HepG2 (cell line): ENCODE results near the gene NTM. TPM values are rescaled to one million over a fixed set of nuclear protein-coding genes. Genes with fewer than 3 reads are reported as not detected.

ENCODE experiments used
- ATAC-seq: fragments of 200-7000 bp; cut with Tn5 transposase; 3 replicates; pipeline ENCODE4 v1.9.1; 2020; ENCODE audit warnings: mild to moderate bottlenecking, moderate library complexity
- BruUV-seq: library from RNA; stranded (reverse); fragments of 400-500 nt; replicated peaks from 2 replicates; lab custom pipeline; 2021; lab: Mats Ljungman, UMichigan
- CTCF ChIA-PET: fragments of 300-600 bp; formaldehyde crosslinking; extraction: SDS; loops from one replicate; lab custom pipeline; 2021; ENCODE audit warnings: low total read pairs, inconsistent platforms, low intra/inter-chr PET ratio; lab: Yijun Ruan, JAX
- POLR2A ChIA-PET: fragments of 350-600 bp; sonication (Branson Sonifier 250); formaldehyde crosslinking; loops from one replicate; lab custom pipeline; 2020; ENCODE audit warnings: antibody characterized with exemption, inconsistent platforms; lab: Yijun Ruan, JAX
- DNase-seq: peaks from one replicate; pipeline ENCODE4 v3.0.0-alpha.2; 2015; ENCODE audit warnings: low spot score
- FAIRE-seq: peaks from 3 replicates; lab custom pipeline; 2011; peaks lifted over from hg19 to GRCh38; lab: Jason Lieb, UNC
- H2AFZ ChIP-seq: one replicate; pipeline ENCODE4 v1.6.1; 2011; ENCODE audit warnings: low read length, inconsistent platforms
- H3K27ac ChIP-seq: fragments of 300-600 bp; 3 replicates; pipeline ENCODE4 v1.8.0; 2011; ENCODE audit warnings: mixed run types, mild to moderate bottlenecking, mixed read lengths, low read length, inconsistent platforms; ENCODE audit not compliant: insufficient read depth; ENCODE audit errors: extremely low read length
- H3K27me3 ChIP-seq, 2 experiments: fragments of 200-600 bp in 1 of 2; 2 replicates in 1 of 2; 3 replicates in 1 of 2; pipeline versions ENCODE4 v1.6.0 to v1.8.0; 2011; ENCODE audit warnings: low read length in 2 of 2, mild to moderate bottlenecking in 2 of 2, moderate library complexity in 2 of 2, inconsistent platforms in 1 of 2; ENCODE audit not compliant: insufficient read depth in 2 of 2, control insufficient read depth in 1 of 2
- H3K36me3 ChIP-seq, 2 experiments: fragments of 200-600 bp in 1 of 2; replicated peaks in 1 of 2; 2 replicates in 1 of 2; 3 replicates in 1 of 2; pipeline versions ENCODE4 v1.5.1 to v1.8.0; 2011; ENCODE audit warnings: low read length in 2 of 2, inconsistent platforms in 1 of 2; ENCODE audit not compliant: insufficient read depth in 2 of 2, control insufficient read depth in 1 of 2
- H3K4me1 ChIP-seq: 2 replicates; pipeline ENCODE4 v1.5.1; 2012; ENCODE audit warnings: low read length, inconsistent platforms; ENCODE audit not compliant: insufficient read depth
- H3K4me2 ChIP-seq: 2 replicates; pipeline ENCODE4 v1.6.0; 2011; ENCODE audit warnings: low read depth, low read length, inconsistent platforms
- H3K4me3 ChIP-seq, 3 experiments: fragments of 200-600 bp in 1 of 3; sonication (generic), shearing (Covaris generic) in 1 of 3; replicated peaks in 1 of 3; 2 replicates each; pipeline ENCODE4 v1.5.1; 2011 to 2016; ENCODE audit warnings: low read length in 3 of 3, inconsistent platforms in 2 of 3, low read depth in 2 of 3, mild to moderate bottlenecking in 2 of 3, control low read depth in 1 of 3, mixed read lengths in 1 of 3; ENCODE audit not compliant: insufficient read depth in 1 of 3
- H3K79me2 ChIP-seq: one replicate; pipeline ENCODE4 v1.6.1; 2011; ENCODE audit warnings: low read length, inconsistent platforms; ENCODE audit not compliant: insufficient read depth
- H3K9ac ChIP-seq: 2 replicates; pipeline ENCODE4 v1.6.0; 2011; ENCODE audit warnings: mild to moderate bottlenecking, low read depth, low read length, inconsistent platforms; ENCODE audit not compliant: insufficient read depth
- H3K9me3 ChIP-seq: 2 replicates; pipeline ENCODE4 v1.5.1; 2012; ENCODE audit warnings: mild to moderate bottlenecking, low read length
- H4K20me1 ChIP-seq: 2 replicates; pipeline ENCODE4 v1.6.0; 2011; ENCODE audit warnings: inconsistent platforms, mild to moderate bottlenecking, low read length, moderate library complexity; ENCODE audit not compliant: insufficient read depth
- ATF6 ChIP-seq: sonication (generic); formaldehyde crosslinking; conservative IDR thresholded peaks from 2 replicates; pipeline ENCODE4 v1.4.0; 2020; ENCODE audit warnings: missing genetic modification reagents
- ATF7 ChIP-seq, 2 experiments: fragments of 450-650 bp in 1 of 2; sonication (generic) in 1 of 2; formaldehyde crosslinking in 1 of 2; IDR thresholded peaks; 2 replicates each; pipeline versions ENCODE4 v1.4.0 to v1.6.1; 2016 to 2020; ENCODE audit warnings: antibody characterized with exemption in 1 of 2, mild to moderate bottlenecking in 1 of 2, missing genetic modification reagents in 1 of 2
- DMAP1 ChIP-seq: IDR thresholded peaks from 2 replicates; pipeline ENCODE4 v1.6.1; 2016
- HDAC2 ChIP-seq: sonication (generic); formaldehyde crosslinking; IDR thresholded peaks from 2 replicates; pipeline ENCODE4 v1.4.0; 2020; ENCODE audit warnings: missing genetic modification reagents
- HIVEP1 ChIP-seq: sonication (generic); formaldehyde crosslinking; IDR thresholded peaks from 2 replicates; pipeline ENCODE4 v1.4.0; 2020; ENCODE audit warnings: mild to moderate bottlenecking, missing genetic modification reagents
- MAFK ChIP-seq, 2 experiments: IDR thresholded peaks in 1 of 2; conservative IDR thresholded peaks in 1 of 2; 2 replicates each; pipeline ENCODE4 v1.6.1; 2011; ENCODE audit warnings: improper control_type of control experiment in 2 of 2, low read length in 2 of 2
- MATR3 ChIP-seq: sonication (generic); formaldehyde crosslinking; IDR thresholded peaks from 2 replicates; pipeline ENCODE4 v1.4.0; 2020; ENCODE audit warnings: missing genetic modification reagents
- MXI1 ChIP-seq: IDR thresholded peaks from 3 replicates; pipeline ENCODE4 v1.6.1; 2012; ENCODE audit warnings: low read depth, low read length, inconsistent platforms, borderline replicate concordance
- NFYC ChIP-seq: IDR thresholded peaks from 2 replicates; pipeline ENCODE4 v1.6.1; 2016; ENCODE audit warnings: missing genetic modification reagents, missing compliant biosample characterization
- PAXIP1 ChIP-seq: sonication (generic); formaldehyde crosslinking; conservative IDR thresholded peaks from 2 replicates; pipeline ENCODE4 v1.4.0; 2020; ENCODE audit warnings: mild to moderate bottlenecking, missing genetic modification reagents, moderate library complexity
- PHB2 ChIP-seq: fragments of 450-650 bp; IDR thresholded peaks from 2 replicates; pipeline ENCODE4 v1.6.1; 2018; ENCODE audit not compliant: partially characterized antibody
- PHF5A ChIP-seq: IDR thresholded peaks from one replicate; pipeline ENCODE4 v1.6.1; 2018; ENCODE audit warnings: low read depth, missing genetic modification reagents; ENCODE audit not compliant: unreplicated experiment
- RBM39 ChIP-seq: fragments of 200-400 bp; formaldehyde crosslinking; IDR thresholded peaks from one replicate; pipeline ENCODE4 v1.6.1; 2018; ENCODE audit warnings: antibody characterized with exemption, mild to moderate bottlenecking, low read depth, low read length; ENCODE audit not compliant: poor library complexity, severe bottlenecking
- RXRA ChIP-seq: sonication (generic); formaldehyde crosslinking; IDR thresholded peaks from 2 replicates; pipeline ENCODE4 v1.5.1; 2020; ENCODE audit warnings: missing genetic modification reagents
- RXRB ChIP-seq: IDR thresholded peaks from 2 replicates; pipeline ENCODE4 v1.6.1; 2016; ENCODE audit warnings: borderline replicate concordance, missing genetic modification reagents, missing compliant biosample characterization
- SAP130 ChIP-seq: IDR thresholded peaks from 2 replicates; pipeline ENCODE4 v1.6.1; 2016; ENCODE audit warnings: low read depth
- ZBTB14 ChIP-seq: sonication (generic); formaldehyde crosslinking; IDR thresholded peaks from 2 replicates; pipeline ENCODE4 v1.4.0; 2020; ENCODE audit warnings: missing genetic modification reagents
- ZNF614 ChIP-seq: IDR thresholded peaks from 2 replicates; pipeline ENCODE4 v1.6.1; 2018; ENCODE audit warnings: missing biosample characterization, missing genetic modification reagents, inconsistent platforms, borderline replicate concordance
- ZSCAN12 ChIP-seq: sonication (generic); formaldehyde crosslinking; IDR thresholded peaks from 2 replicates; pipeline ENCODE4 v1.9.0; 2021; ENCODE audit warnings: mild to moderate bottlenecking, missing genetic modification reagents
- WGBS: methylation state at CpG from one replicate; pipeline ENCODE4 v1.1.6; 2017; ENCODE audit warnings: low lambda C conversion rate; 5-methylcytosine and 5-hydroxymethylcytosine counted together
- in situ Hi-C: cut with HindIII; loops from 2 replicates; pipeline ENCODE4 v1.10.0; 2017; ENCODE audit warnings: low pct_unique_long_range_greater_than_20kb; ENCODE audit not compliant: extremely low pct_ligation_motif_present
- intact Hi-C: fragments of 100-400 bp; cut with micrococcal nuclease; formaldehyde crosslinking; loops from one replicate; pipeline ENCODE4 v1.10.0; 2022; ENCODE audit not compliant: unreplicated experiment
- polyA plus RNA-seq, 8 experiments: library from polyadenylated mRNA; depleted of rRNA in 3 of 8; stranded (reverse) in 7 of 8; unstranded in 1 of 8; fragments of >200 nt; fragmentation: Illumina TruSeq in 4 of 8; extraction: Trizol in 4 of 8; gene quantifications; 2 replicates each; pipeline versions ENCODE4 v1.2.1 to v1.2.3, GENCODE V29; 2011 to 2016; ENCODE audit warnings: low read depth in 4 of 8, missing spikeins in 1 of 8, mixed read lengths in 1 of 8; ENCODE audit not compliant: insufficient read depth in 1 of 8
- total RNA-seq, 5 experiments: library from RNA; depleted of rRNA; stranded (reverse); fragments of >200 nt; fragmentation: Illumina TruSeq; extraction: Trizol; gene quantifications; 2 replicates each; pipeline ENCODE4 v1.2.3, GENCODE V29; 2016; ENCODE audit warnings: low read depth in 1 of 5
- TF ChIP-seq, protein P1 (sequence below): sonication (generic); formaldehyde crosslinking; IDR thresholded peaks from 2 replicates; pipeline ENCODE4 v1.8.0; 2022; ENCODE audit warnings: missing genetic modification reagents, low read depth, mild to moderate bottlenecking, borderline replicate concordance

The NTM gene
- total and polyA plus RNA-seq, 2 of the 13 experiments (the other 11 are each of a cell fraction or from before 2014, with no cell fraction given), result not detected

GRCh38 chr11:131510662-131511061, 140.2 kb downstream of the NTM start:
- in situ Hi-C loops (loop anchor here (5.0 kb wide), 1 partner anchor 448 kb away; no protein-coding TSS in a partner anchor), intact Hi-C loops (no loop called here)
- ChIA-PET POLR2A (no interaction called here), CTCF (no interaction called here)
- Histone ChIP-seq H3K27me3 (peaks cover 0 to 7% of the 10 kb centered on the region in 2 experiments; a peak in 1 of 5 replicates), H3K27ac (no peak overlapping the region), H3K4me3 (no peak overlapping the region), H3K9ac (no peak overlapping the region), H2AFZ (no peak overlapping the region), H3K4me2 (no peak overlapping the region), H3K9me3 (no peaks in the 10 kb centered on the region), H3K4me1 (no peaks in the 10 kb centered on the region), H3K79me2 (no peaks in the 10 kb centered on the region), H3K36me3 (no peaks in the 10 kb centered on the region), H4K20me1 (no peaks in the 10 kb centered on the region)
- ATAC-seq (no peak), FAIRE-seq (no peak), DNase-seq (no peak)
- WGBS, result 0% methylated on average over 7 of the region's 8 CpGs
- no peak for TF ChIP-seq RBM39
- TF ChIP-seq RXRB, result no peak
- TF ChIP-seq SAP130 (CRISPR knock-in tag), result no peak
- TF ChIP-seq ATF6 (CRISPR knock-in tag), result no peak
- no peak for TF ChIP-seq ZBTB14
- no peak for TF ChIP-seq HDAC2 (CRISPR knock-in tag)
- TF ChIP-seq MXI1, result no peak
- TF ChIP-seq ZSCAN12, result no peak
- TF ChIP-seq NFYC (CRISPR knock-in tag), result no peak
- TF ChIP-seq RXRA, result no peak
- no peak for TF ChIP-seq PHF5A
- TF ChIP-seq PHB2, result no peak
- TF ChIP-seq MAFK (conservative IDR thresholded peaks at IDR 0.05 in 1 of 2, IDR thresholded peaks at IDR 0.05 in 1 of 2; ENCODE audit: low read length in 2 of 2), result no peak
- TF ChIP-seq, protein P1, sequence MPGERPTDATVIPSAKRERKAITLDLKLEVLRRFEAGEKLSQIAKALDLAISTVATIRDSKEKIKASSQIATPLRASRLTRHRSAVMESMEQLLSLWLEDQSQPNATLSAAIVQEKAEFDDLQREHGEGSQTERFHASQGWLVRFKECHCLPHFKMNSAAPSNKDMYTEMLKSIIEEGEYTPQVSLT (CRISPR knock-in tag), result no peak
- TF ChIP-seq ZNF614 (CRISPR knock-in tag), result no peak
- TF ChIP-seq ATF7 (IDR thresholded peaks at IDR 0.05), result no peak
- TF ChIP-seq ATF7 (CRISPR knock-in tag; IDR thresholded peaks at IDR 0.05), result no peak
- TF ChIP-seq PAXIP1 (CRISPR knock-in tag), result no peak
- no peak for TF ChIP-seq MATR3 (CRISPR knock-in tag)
- TF ChIP-seq DMAP1 (CRISPR knock-in tag), result no peak
- TF ChIP-seq HIVEP1 (CRISPR knock-in tag), result no peak
- BruUV-seq, result no TSS peak
